Stimulated activated CD8-positive, alpha-beta memory T cell treated with anti-CD3 and anti-CD28 coated beads, Interleukin-7, amount 100 ng/mL, for 1 hour (primary cell): ENCODE data around the gene TEX35.
A peak's percentile ranks its signal among the peaks of the same experiment; 100 is the strongest.

Experiments used
- DNase-seq, 2 donors: peaks; one replicate each; pipeline ENCODE4 v3.0.0-alpha.2; 2020; ENCODE audit warnings: low read depth in 2 of 2

The TEX35 gene

GRCh38 chr1:178518894-178519293, 6.0 kb downstream of the TEX35 start:
- no peak for DNase-seq

DNA sequence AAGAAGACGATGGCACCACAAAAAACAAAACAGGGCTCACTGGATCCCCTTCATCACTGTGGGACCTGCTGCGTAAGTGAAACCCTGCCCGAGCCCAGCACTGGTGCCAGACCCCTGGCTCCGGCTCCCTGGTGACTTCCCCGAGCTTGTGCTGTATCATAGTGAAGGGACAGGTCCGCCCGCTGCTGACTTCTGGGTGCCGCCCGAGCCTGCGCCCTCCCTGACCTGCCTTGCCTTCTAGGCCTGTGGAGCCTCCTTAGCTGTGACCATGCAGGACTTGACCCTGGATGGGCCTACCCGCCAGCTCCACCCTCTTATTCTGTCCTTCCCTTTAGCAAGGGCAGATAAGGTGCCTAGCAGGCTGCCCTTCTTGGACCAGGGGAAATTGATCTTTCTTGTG, 7.9 kb downstream of the TEX35 start:
- no peak for DNase-seq

DNA sequence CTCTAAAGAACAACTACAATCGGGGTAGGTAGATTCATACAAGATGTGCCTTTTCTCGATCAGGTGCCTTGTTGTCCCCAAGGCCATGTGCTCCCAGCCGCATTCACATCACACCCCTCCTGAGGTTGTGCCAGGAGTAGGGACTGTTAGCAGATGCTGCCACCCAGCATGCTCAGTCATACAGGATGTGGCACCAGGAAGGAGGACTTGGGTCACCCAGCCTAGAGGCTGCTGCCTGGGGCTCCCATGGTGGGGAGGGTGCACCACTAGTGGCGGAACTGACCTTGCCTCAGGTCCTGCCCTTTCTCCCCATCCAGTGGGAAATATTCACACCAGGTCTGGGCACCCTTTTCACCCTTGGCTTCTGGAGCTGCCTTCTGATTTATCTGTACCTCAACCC, 8.3 kb downstream of the TEX35 start:
- DNase-seq, result no peak

DNA sequence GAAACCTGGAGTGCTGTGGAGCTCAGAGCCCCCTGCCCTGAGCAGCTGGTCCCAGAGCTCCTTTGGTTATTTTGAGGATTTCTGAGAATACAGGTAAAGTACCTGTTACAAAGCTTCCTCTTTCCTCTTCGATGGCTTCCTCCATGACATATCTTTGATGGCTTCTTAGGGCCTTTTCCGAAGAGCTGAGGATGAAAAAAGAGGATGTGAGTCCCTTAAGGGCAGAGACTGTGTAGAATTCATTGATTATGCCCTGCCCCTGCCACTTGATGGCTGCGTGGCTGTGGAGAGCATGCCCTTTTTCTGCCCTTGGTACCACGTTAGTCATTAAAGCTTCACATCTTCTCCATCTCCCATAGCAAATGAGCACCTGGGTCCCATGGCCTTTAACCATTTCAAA, 14.2 kb downstream of the TEX35 start:
- no peak for DNase-seq

DNA sequence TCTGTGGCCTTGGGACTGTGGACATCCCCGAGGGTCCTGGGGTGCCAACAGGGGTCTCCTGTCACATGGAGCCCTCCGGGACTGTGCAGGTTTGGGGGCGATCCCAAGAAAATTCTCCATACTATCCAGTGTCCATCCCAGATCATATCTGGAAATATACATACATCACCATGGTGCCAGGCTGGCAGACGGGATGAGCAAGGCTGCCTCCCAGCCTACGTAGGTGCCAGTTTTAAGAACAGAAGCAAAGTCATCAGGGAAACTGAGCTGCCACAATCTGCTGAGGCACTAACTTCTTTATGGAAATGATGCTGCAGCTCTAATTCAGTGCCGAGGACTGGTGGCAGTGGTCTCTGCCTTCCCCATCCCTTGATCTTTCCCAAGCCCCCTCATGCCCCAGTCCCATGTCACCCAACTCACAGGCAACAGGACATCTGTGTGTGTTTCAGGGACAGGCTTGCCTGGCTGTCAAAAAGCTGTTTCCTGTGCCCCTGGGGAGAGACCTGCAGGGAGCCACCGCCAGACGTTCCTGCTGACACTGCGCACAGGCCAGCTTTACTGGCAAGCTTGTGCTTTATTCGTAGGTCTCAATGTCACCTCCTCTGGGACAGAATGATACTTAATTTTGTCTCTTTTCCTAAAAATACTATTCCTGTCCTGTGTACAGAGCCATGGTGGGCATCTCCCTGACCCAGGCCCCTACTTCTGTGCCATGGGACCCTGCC, 15.5 kb downstream of the TEX35 start:
- no peak for DNase-seq

- no peak for DNase-seq
Measured at GRCh38 chr1:178528953-178529335, 16.0 kb downstream of the TEX35 start.

GRCh38 chr1:178529364-178530036, 16.6 kb downstream of the TEX35 start:
- DNase-seq, result no peak

- DNase-seq, result no peak
Measured at GRCh38 chr1:178530037-178530402, 17.1 kb downstream of the TEX35 start.

DNA sequence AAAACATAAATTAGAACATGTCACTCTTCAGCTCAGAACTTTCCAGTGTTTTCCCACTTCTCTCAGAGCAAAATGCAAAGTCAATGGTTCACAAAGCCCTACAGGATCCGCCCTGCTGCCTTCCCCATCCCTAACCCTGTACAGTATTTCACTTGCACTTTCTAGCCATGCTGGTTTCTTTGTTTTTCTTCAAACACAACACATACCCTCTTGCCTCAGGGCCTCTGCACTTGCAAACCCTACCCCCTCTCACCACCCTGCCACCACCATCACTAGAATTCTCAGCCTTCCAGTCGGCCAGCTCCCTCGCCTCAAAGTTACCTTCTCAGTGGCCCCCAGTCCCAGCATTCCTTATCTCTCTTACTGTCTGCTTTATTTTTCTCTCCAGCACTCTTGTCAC, 17.6 kb downstream of the TEX35 start:
- DNase-seq, result no peak

GRCh38 chr1:178531887-178532286, 19.0 kb downstream of the TEX35 start:
- DNase-seq, result no peak

DNA sequence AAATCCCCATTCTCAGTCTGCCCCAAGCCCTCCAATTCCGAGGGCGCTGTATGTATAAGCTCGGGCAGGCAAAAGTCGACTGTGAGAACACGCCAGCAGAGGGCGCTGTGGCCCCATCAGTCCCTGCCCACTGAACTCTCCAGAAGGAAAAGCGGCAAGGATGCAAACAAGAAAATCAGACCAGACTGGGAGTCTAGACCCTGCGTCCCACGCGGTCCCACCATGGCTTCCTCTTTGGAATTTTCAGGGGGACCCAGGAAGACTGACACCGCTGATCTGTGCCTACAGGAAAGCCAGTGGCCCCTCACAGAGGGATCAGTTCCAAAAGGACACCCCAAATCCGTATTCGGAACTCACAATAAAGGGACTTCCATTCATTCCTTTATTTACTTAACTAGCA, 19.5 kb downstream of the TEX35 start:
- DNase-seq, result peak; percentile 49 to 58

GRCh38 chr1:178533121-178533946, 20.4 kb downstream of the TEX35 start:
- no peak for DNase-seq

DNA sequence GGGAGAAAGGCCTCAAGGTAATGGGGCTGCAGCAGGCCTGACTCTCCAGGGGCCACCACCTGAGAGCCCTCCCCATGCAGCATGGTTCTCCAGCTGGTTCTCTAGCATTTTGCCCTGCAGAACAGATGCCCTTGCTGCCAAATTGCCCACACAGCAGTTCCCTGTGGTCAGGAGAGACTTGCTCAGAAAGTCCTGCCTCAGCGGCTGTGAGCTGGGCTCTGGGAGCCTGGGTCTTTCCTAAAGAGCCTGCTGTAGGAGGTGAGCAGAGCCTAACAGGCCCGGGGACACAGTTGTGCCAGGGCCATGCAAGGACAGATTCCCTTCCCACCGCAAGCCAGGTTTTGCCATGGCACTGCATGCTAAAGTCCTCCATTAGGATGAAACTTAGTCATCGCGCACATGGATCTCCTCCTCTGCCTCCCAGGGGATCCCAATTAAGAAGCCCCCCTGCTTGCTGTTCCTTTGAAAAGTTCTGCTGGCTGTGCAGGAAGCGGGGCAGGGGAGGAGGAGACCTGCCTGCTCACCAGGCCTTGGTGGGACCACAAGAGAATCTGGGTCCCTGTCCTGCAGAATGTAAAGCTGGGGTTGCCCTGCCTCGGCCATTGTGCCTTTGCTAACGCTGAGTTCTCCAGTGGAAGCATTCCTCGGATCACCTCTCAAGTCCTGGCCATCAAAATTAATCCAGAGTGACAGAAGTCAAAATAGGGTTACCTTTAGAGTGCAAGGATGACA, 21.4 kb downstream of the TEX35 start:
- DNase-seq, result no peak

DNA sequence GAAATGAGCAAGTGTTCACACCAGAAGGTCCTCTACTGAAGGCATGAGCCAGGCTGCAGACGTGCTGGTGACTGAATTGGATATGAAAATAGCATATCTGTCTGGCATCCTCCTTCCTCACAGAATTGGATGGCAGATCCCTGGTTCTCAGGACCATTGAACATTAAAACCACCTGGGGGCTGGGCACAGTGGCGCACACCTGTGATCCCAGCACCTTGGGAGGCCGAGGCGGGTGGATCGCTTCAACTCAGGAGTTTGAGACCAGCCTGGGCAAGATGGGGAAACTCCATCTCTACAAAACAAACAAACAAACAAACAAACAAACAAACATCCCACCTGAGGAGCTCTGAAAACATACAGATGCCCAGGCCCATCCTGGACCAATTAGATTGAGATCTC, 23.4 kb downstream of the TEX35 start:
- DNase-seq, result no peak

DNA sequence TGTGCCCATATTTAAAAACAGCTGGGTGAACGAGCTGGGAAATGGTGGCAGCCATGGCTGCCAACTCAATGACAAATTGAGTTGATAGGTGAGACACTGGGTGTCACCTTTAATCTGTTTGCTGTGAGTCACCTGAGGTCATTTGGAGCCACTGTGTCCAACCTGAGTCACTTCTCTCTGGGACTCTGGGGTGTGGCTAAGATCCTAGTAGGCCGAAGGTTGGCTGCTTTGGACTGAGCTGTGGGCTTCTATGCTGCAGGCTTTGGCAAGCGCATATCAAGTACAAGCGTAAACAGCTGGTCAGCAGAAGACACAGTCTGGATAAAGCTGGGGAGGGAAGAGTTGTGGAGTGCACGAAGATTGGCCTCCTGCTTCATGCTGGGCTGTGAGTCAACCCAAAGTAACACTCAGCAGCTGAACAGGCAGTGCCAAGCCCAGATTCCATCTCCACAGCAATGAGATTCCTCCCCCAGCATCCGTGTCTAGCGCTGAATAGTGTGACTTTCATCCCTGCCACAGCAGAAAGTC, 24.0 kb downstream of the TEX35 start:
- DNase-seq, result no peak

- DNase-seq, result no peak
Measured at GRCh38 chr1:178537382-178538090, 24.6 kb downstream of the TEX35 start.

- no peak for DNase-seq
Measured at GRCh38 chr1:178538192-178538916, 25.4 kb downstream of the TEX35 start.

DNA sequence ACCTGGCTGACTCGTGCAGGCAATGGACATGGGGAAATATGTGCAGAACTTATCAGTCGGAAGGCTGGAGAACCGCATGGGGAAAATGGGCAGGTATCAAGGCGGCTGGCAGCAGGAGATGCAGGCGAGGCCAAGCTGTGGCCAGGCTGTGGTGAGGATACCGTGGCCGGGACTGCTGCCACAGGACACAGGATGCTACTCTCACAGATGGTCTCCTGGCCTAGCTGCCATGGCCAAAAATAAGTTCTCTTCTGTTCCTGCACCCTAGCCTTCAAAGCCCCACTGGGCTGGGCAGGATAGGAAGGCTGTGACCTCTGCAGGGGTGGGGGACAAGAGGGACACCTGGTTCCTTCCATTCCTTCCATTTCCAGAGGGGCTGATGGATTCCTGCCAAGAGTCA, 26.4 kb downstream of the TEX35 start:
- DNase-seq, result no peak

- no peak for DNase-seq
Measured at GRCh38 chr1:178540204-178540603, 27.3 kb downstream of the TEX35 start.

- no peak for DNase-seq
Measured at GRCh38 chr1:178540646-178541045, 27.7 kb downstream of the TEX35 start.

DNA sequence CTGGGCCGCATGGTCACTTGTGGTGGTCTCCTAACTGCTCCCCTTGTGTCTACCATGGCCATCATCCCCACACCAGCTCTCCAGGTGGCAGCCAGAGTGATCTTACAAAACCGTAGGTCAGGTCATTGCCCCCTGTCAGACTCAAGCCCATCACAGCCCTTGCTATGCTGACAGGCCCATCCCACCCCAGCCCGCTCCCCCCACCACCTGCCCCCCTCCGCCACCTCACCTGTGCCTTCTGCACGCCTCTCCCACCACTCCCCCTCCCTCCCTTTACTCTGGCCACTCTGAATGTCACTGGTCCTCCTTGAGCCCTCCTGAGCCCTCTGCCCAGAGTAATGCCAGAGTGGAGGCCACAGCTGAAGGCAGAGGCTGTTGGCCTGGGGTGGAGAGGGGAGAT, 28.5 kb downstream of the TEX35 start:
- DNase-seq, result no peak
